Measurements from ENCODE around the gene DTL.

Gene DTL

GRCh38 chr1:212107481-212107880 is 71.9 kb downstream of the DTL start:
- Histone ChIP-seq H3K27ac (ENCODE audit: low read depth in 2 of 2, low read length in 2 of 2) (no peak overlapping the region), H3K4me3 (ENCODE audit: low read length in 2 of 2) (no peak overlapping the region), H3K4me1 (ENCODE audit: control insufficient read depth in 2 of 2, insufficient read depth in 2 of 2, low read length in 2 of 2) (peaks cover 9 to 23% of the 10 kb centered on the region in 2 donors)

DNA sequence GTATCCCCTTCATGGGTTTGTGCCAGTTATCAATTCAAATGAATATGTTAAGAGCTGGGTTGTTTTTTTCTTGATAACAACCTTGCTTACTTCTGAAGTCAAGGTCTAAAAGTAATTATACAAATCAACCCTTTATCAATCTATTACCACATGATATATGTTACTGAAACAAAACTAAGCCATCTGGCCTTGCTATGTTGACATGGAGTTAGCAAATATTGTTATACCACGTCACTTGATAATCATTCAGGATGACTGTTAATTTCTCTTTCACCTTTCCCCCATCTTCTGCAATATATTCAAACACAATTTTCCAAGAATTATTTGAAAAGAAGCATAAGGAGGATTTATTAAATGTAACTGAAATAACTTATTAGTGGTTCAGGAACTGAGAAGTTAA is 72.6 kb downstream of the DTL start:
- H3K4me1 ChIP-seq (ENCODE audit: control insufficient read depth in 2 of 2, insufficient read depth in 2 of 2, low read length in 2 of 2), result peaks cover 9 to 23% of the 10 kb centered on the region in 2 donors
- no peaks in the 10 kb centered on the region for H3K9me3 ChIP-seq (ENCODE audit: control insufficient read depth in 2 of 2, low read length in 2 of 2)
- no peaks in the 10 kb centered on the region for H3K27me3 ChIP-seq (ENCODE audit: control insufficient read depth in 2 of 2, insufficient read depth in 2 of 2, low read length in 2 of 2)
- H3K4me3 ChIP-seq (ENCODE audit: low read length in 2 of 2), result no peak overlapping the region
- H3K36me3 ChIP-seq (ENCODE audit: control insufficient read depth in 2 of 2, insufficient read depth in 2 of 2, low read length in 2 of 2), result no peaks in the 10 kb centered on the region
- no peak overlapping the region for H3K27ac ChIP-seq (ENCODE audit: low read depth in 2 of 2, low read length in 2 of 2)
- H3K9ac ChIP-seq (ENCODE audit: low read depth in 1 of 2, low read length in 2 of 2), result no peak overlapping the region

More at GRCh38 chr1:212107481-212107880, 71.9 kb downstream of the DTL start:
- Histone ChIP-seq H3K27me3 (ENCODE audit: control insufficient read depth in 2 of 2, insufficient read depth in 2 of 2, low read length in 2 of 2) (no peaks in the 10 kb centered on the region), H3K9me3 (ENCODE audit: control insufficient read depth in 2 of 2, low read length in 2 of 2) (no peaks in the 10 kb centered on the region), H3K36me3 (ENCODE audit: control insufficient read depth in 2 of 2, insufficient read depth in 2 of 2, low read length in 2 of 2) (no peaks in the 10 kb centered on the region), H3K9ac (ENCODE audit: low read depth in 1 of 2, low read length in 2 of 2) (no peak overlapping the region)

GRCh38 chr1:212108981-212109380 is 73.4 kb downstream of the DTL start:
- Histone ChIP-seq H3K4me1 (ENCODE audit: control insufficient read depth in 2 of 2, insufficient read depth in 2 of 2, low read length in 2 of 2) (peaks cover 9 to 22% of the 10 kb centered on the region in 2 donors), H3K4me3 (ENCODE audit: low read length in 2 of 2) (no peak overlapping the region), H3K27ac (ENCODE audit: low read depth in 2 of 2, low read length in 2 of 2) (no peak overlapping the region)

DNA sequence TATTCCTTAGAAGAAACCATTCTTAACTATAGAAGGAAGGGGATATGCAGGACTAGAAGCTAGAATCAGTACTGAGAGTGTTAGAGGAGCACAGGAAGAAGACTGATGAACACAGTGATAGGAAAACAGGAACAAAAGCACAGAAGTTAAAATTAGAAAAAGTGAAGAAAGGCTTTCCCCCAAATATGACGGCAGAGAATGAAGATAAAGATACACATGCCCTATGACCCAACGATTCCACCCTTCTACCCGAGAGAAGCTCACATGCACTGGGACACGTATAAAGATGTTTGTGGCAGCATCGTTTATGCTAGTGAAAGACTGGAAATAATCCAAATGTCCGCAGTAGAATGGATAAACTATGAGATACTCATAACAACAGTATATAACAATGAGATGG is 74.2 kb downstream of the DTL start:
- no peaks in the 10 kb centered on the region for H3K27me3 ChIP-seq (ENCODE audit: control insufficient read depth in 2 of 2, insufficient read depth in 2 of 2, low read length in 2 of 2)
- H3K27ac ChIP-seq (ENCODE audit: low read depth in 2 of 2, low read length in 2 of 2), result peak overlapping the region in 1 of 2 donors; percentile 13
- H3K4me3 ChIP-seq (ENCODE audit: low read length in 2 of 2), result no peak overlapping the region

More at GRCh38 chr1:212108981-212109380, 73.4 kb downstream of the DTL start:
- H3K36me3 ChIP-seq (ENCODE audit: control insufficient read depth in 2 of 2, insufficient read depth in 2 of 2, low read length in 2 of 2), result no peaks in the 10 kb centered on the region
- no peaks in the 10 kb centered on the region for H3K27me3 ChIP-seq (ENCODE audit: control insufficient read depth in 2 of 2, insufficient read depth in 2 of 2, low read length in 2 of 2)
- no peak overlapping the region for H3K9ac ChIP-seq (ENCODE audit: low read depth in 1 of 2, low read length in 2 of 2)
- no peaks in the 10 kb centered on the region for H3K9me3 ChIP-seq (ENCODE audit: control insufficient read depth in 2 of 2, low read length in 2 of 2)

GRCh38 chr1:212110617-212111016 is 75.1 kb downstream of the DTL start:
- Histone ChIP-seq H3K27ac (ENCODE audit: low read depth in 2 of 2, low read length in 2 of 2) (no peak overlapping the region), H3K4me1 (ENCODE audit: control insufficient read depth in 2 of 2, insufficient read depth in 2 of 2, low read length in 2 of 2) (peaks cover 3 to 6% of the 10 kb centered on the region in 2 donors), H3K36me3 (ENCODE audit: control insufficient read depth in 2 of 2, insufficient read depth in 2 of 2, low read length in 2 of 2) (no peaks in the 10 kb centered on the region), H3K9ac (ENCODE audit: low read depth in 1 of 2, low read length in 2 of 2) (no peak overlapping the region), H3K9me3 (ENCODE audit: control insufficient read depth in 2 of 2, low read length in 2 of 2) (no peaks in the 10 kb centered on the region), H3K4me3 (ENCODE audit: low read length in 2 of 2) (no peak overlapping the region), H3K27me3 (ENCODE audit: control insufficient read depth in 2 of 2, insufficient read depth in 2 of 2, low read length in 2 of 2) (no peaks in the 10 kb centered on the region)

More for the DNA sequence above, 74.2 kb downstream of the DTL start:
- no peak overlapping the region for H3K9ac ChIP-seq (ENCODE audit: low read depth in 1 of 2, low read length in 2 of 2)
- no peaks in the 10 kb centered on the region for H3K9me3 ChIP-seq (ENCODE audit: control insufficient read depth in 2 of 2, low read length in 2 of 2)
- H3K36me3 ChIP-seq (ENCODE audit: control insufficient read depth in 2 of 2, insufficient read depth in 2 of 2, low read length in 2 of 2), result no peaks in the 10 kb centered on the region
- peaks cover 9 to 15% of the 10 kb centered on the region in 2 donors for H3K4me1 ChIP-seq (ENCODE audit: control insufficient read depth in 2 of 2, insufficient read depth in 2 of 2, low read length in 2 of 2)

- Histone ChIP-seq H3K36me3 (ENCODE audit: control insufficient read depth in 2 of 2, insufficient read depth in 2 of 2, low read length in 2 of 2) (no peaks in the 10 kb centered on the region), H3K4me1 (ENCODE audit: control insufficient read depth in 2 of 2, insufficient read depth in 2 of 2, low read length in 2 of 2) (peaks cover 0 to 4% of the 10 kb centered on the region in 2 donors), H3K27ac (ENCODE audit: low read depth in 2 of 2, low read length in 2 of 2) (no peak overlapping the region), H3K27me3 (ENCODE audit: control insufficient read depth in 2 of 2, insufficient read depth in 2 of 2, low read length in 2 of 2) (no peaks in the 10 kb centered on the region), H3K4me3 (ENCODE audit: low read length in 2 of 2) (no peak overlapping the region), H3K9ac (ENCODE audit: low read depth in 1 of 2, low read length in 2 of 2) (no peak overlapping the region), H3K9me3 (ENCODE audit: control insufficient read depth in 2 of 2, low read length in 2 of 2) (no peaks in the 10 kb centered on the region)
Measured at GRCh38 chr1:212111536-212111935, 76.0 kb downstream of the DTL start.

GRCh38 chr1:212113706-212114105 is 78.2 kb downstream of the DTL start:
- Histone ChIP-seq H3K9ac (ENCODE audit: low read depth in 1 of 2, low read length in 2 of 2) (no peak overlapping the region), H3K4me3 (ENCODE audit: low read length in 2 of 2) (no peak overlapping the region), H3K36me3 (ENCODE audit: control insufficient read depth in 2 of 2, insufficient read depth in 2 of 2, low read length in 2 of 2) (no peaks in the 10 kb centered on the region), H3K9me3 (ENCODE audit: control insufficient read depth in 2 of 2, low read length in 2 of 2) (no peaks in the 10 kb centered on the region), H3K27me3 (ENCODE audit: control insufficient read depth in 2 of 2, insufficient read depth in 2 of 2, low read length in 2 of 2) (no peaks in the 10 kb centered on the region), H3K4me1 (ENCODE audit: control insufficient read depth in 2 of 2, insufficient read depth in 2 of 2, low read length in 2 of 2) (peaks cover 0 to 4% of the 10 kb centered on the region in 2 donors), H3K27ac (ENCODE audit: low read depth in 2 of 2, low read length in 2 of 2) (no peak overlapping the region)

GRCh38 chr1:212118167-212118871 is 82.8 kb downstream of the DTL start:
- H3K27ac ChIP-seq (ENCODE audit: low read depth in 2 of 2, low read length in 2 of 2), result no peak overlapping the region
- no peaks in the 10 kb centered on the region for H3K9me3 ChIP-seq (ENCODE audit: control insufficient read depth in 2 of 2, low read length in 2 of 2)
- H3K27me3 ChIP-seq (ENCODE audit: control insufficient read depth in 2 of 2, insufficient read depth in 2 of 2, low read length in 2 of 2), result no peaks in the 10 kb centered on the region

GRCh38 chr1:212118872-212119260 is 83.3 kb downstream of the DTL start:
- Histone ChIP-seq H3K4me3 (ENCODE audit: low read length in 2 of 2) (no peak overlapping the region), H3K9me3 (ENCODE audit: control insufficient read depth in 2 of 2, low read length in 2 of 2) (no peaks in the 10 kb centered on the region), H3K27me3 (ENCODE audit: control insufficient read depth in 2 of 2, insufficient read depth in 2 of 2, low read length in 2 of 2) (no peaks in the 10 kb centered on the region), H3K9ac (ENCODE audit: low read depth in 1 of 2, low read length in 2 of 2) (no peak overlapping the region), H3K27ac (ENCODE audit: low read depth in 2 of 2, low read length in 2 of 2) (no peak overlapping the region), H3K4me1 (ENCODE audit: control insufficient read depth in 2 of 2, insufficient read depth in 2 of 2, low read length in 2 of 2) (no peaks in the 10 kb centered on the region), H3K36me3 (ENCODE audit: control insufficient read depth in 2 of 2, insufficient read depth in 2 of 2, low read length in 2 of 2) (no peaks in the 10 kb centered on the region)

More at GRCh38 chr1:212118167-212118871, 82.8 kb downstream of the DTL start:
- Histone ChIP-seq H3K36me3 (ENCODE audit: control insufficient read depth in 2 of 2, insufficient read depth in 2 of 2, low read length in 2 of 2) (no peaks in the 10 kb centered on the region), H3K4me3 (ENCODE audit: low read length in 2 of 2) (no peak overlapping the region), H3K4me1 (ENCODE audit: control insufficient read depth in 2 of 2, insufficient read depth in 2 of 2, low read length in 2 of 2) (no peaks in the 10 kb centered on the region), H3K9ac (ENCODE audit: low read depth in 1 of 2, low read length in 2 of 2) (no peak overlapping the region)

DNA sequence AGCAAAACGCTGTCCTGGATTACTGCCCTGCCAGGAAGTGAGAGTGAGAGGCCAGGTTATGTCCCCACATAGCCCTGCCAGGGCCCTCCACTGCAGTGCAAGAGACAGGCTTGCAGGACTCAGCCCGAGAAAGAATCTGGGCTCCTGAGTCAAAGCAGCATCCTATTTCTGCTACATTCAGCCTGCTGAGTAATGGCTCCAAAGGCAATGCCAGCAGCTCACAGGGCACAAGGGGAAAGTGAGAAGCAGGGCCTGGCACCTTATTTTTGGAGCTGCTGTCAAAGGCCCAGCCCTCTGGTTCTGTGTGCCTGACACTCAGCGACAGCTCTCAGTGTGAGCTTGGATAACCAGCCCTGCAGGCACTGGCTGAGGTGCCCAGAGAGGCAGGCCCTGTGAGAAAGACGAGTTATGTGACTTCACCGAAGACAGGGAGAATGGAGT is 83.9 kb downstream of the DTL start:
- Histone ChIP-seq H3K4me3 (ENCODE audit: low read length in 2 of 2) (no peak overlapping the region), H3K27me3 (ENCODE audit: control insufficient read depth in 2 of 2, insufficient read depth in 2 of 2, low read length in 2 of 2) (no peaks in the 10 kb centered on the region), H3K9ac (ENCODE audit: low read depth in 1 of 2, low read length in 2 of 2) (no peak overlapping the region), H3K4me1 (ENCODE audit: control insufficient read depth in 2 of 2, insufficient read depth in 2 of 2, low read length in 2 of 2) (no peaks in the 10 kb centered on the region), H3K36me3 (ENCODE audit: control insufficient read depth in 2 of 2, insufficient read depth in 2 of 2, low read length in 2 of 2) (no peaks in the 10 kb centered on the region), H3K27ac (ENCODE audit: low read depth in 2 of 2, low read length in 2 of 2) (no peak overlapping the region), H3K9me3 (ENCODE audit: control insufficient read depth in 2 of 2, low read length in 2 of 2) (no peaks in the 10 kb centered on the region)

All from mucosa of rectum (tissue), 2 donors.